Activated B cell treated with CpG ODN at 0.5 μM for 24 hours (primary cell): ENCODE measurements around the gene CD163. TPM values are rescaled to one million over a fixed set of nuclear protein-coding genes. Genes with fewer than 3 reads are reported as not detected.

Experiments
- ATAC-seq: fragments of 200-7000 bp; cut with Tn5 transposase; one replicate; pipeline ENCODE4 v1.10.0; 2021; ENCODE audit warnings: low read depth, mild to moderate bottlenecking, moderate library complexity
- CTCF ChIA-PET: fragments of 350-600 bp; sonication (Branson Sonifier 250); formaldehyde crosslinking; loops from one replicate; lab custom pipeline; 2021; ENCODE audit warnings: antibody characterized with exemption; lab: Charles Lee
- POLR2A ChIA-PET: fragments of 350-600 bp; sonication (Branson Sonifier 250); formaldehyde crosslinking; loops from one replicate; lab custom pipeline; 2021; ENCODE audit warnings: antibody characterized with exemption; lab: Charles Lee
- DNase-seq: peaks from one replicate; pipeline ENCODE4 v3.0.0; 2022
- H3K27ac Mint-ChIP-seq: one replicate; pipeline ENCODE4 v1.8.0; 2020; ENCODE audit warnings: mixed read lengths
- H3K27me3 Mint-ChIP-seq: one replicate; pipeline ENCODE4 v1.8.0; 2021; ENCODE audit warnings: mixed read lengths
- H3K36me3 Mint-ChIP-seq: one replicate; pipeline ENCODE4 v1.8.0; 2021; ENCODE audit warnings: low read depth, mixed read lengths
- H3K4me1 Mint-ChIP-seq: one replicate; pipeline ENCODE4 v1.8.0; 2021; ENCODE audit warnings: mixed read lengths
- H3K4me3 Mint-ChIP-seq: one replicate; pipeline ENCODE4 v1.8.0; 2020; ENCODE audit warnings: mild to moderate bottlenecking, mixed read lengths
- H3K9me3 Mint-ChIP-seq: one replicate; pipeline ENCODE4 v1.8.0; 2020; ENCODE audit warnings: mixed read lengths
- intact Hi-C: fragments of 100-400 bp; cut with micrococcal nuclease; formaldehyde crosslinking; loops from one replicate; pipeline ENCODE4 v1.15.1; 2024
- total RNA-seq: library from RNA; stranded (reverse); gene quantifications from 2 replicates; pipeline ENCODE4 v1.2.3, GENCODE V29; 2022
- TF ChIP-seq, protein P1 (sequence below): fragments of 200-600 bp; IDR thresholded peaks from one replicate; pipeline ENCODE4 v1.8.0; 2022; ENCODE audit warnings: antibody characterized with exemption, mild to moderate bottlenecking

Gene CD163
- total RNA-seq, 1 donor from 2014 or later, result 0.80 TPM

GRCh38 chr12:7451756-7452155, 51.8 kb downstream of the CD163 start:
- H3K27me3 Mint-ChIP-seq, result peaks cover 8% of the 10 kb centered on the region
- ATAC-seq, result no peak
- ChIA-PET CTCF (no interaction called here), POLR2A (no interaction called here)
- H3K4me1 Mint-ChIP-seq, result no peaks in the 10 kb centered on the region
- H3K9me3 Mint-ChIP-seq, result peaks cover 4% of the 10 kb centered on the region
- TF ChIP-seq, protein P1, sequence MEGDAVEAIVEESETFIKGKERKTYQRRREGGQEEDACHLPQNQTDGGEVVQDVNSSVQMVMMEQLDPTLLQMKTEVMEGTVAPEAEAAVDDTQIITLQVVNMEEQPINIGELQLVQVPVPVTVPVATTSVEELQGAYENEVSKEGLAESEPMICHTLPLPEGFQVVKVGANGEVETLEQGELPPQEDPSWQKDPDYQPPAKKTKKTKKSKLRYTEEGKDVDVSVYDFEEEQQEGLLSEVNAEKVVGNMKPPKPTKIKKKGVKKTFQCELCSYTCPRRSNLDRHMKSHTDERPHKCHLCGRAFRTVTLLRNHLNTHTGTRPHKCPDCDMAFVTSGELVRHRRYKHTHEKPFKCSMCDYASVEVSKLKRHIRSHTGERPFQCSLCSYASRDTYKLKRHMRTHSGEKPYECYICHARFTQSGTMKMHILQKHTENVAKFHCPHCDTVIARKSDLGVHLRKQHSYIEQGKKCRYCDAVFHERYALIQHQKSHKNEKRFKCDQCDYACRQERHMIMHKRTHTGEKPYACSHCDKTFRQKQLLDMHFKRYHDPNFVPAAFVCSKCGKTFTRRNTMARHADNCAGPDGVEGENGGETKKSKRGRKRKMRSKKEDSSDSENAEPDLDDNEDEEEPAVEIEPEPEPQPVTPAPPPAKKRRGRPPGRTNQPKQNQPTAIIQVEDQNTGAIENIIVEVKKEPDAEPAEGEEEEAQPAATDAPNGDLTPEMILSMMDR, result no peak
- H3K4me3 Mint-ChIP-seq, result no peak overlapping the region
- no peak overlapping the region for H3K27ac Mint-ChIP-seq
- DNase-seq, result no peak
- intact Hi-C loops, result no loop called here
- no peaks in the 10 kb centered on the region for H3K36me3 Mint-ChIP-seq

DNA sequence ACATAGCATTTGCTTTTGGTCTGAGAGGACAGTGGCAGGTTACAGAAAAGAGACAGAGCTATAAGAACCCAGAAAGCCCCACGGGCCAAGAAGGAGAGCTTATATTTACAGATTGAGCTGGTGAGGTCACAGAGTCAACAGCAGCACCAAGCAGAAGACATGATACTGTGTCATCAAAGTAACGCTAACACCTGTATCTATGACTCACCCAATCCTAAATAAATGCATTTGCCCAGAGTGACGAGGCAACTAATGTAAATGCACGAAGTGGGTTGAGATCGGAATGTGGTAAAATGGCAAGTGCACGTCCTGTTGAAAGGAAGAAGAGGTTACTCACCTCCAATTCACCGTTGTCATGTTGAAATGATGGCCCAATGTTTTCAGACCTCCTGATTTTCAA, 52.9 kb downstream of the CD163 start:
- intact Hi-C loops, result no loop called here
- Mint-ChIP-seq H3K4me3 (no peak overlapping the region), H3K27me3 (peaks cover 12% of the 10 kb centered on the region), H3K4me1 (no peaks in the 10 kb centered on the region), H3K36me3 (no peaks in the 10 kb centered on the region), H3K9me3 (peaks cover 4% of the 10 kb centered on the region), H3K27ac (no peak overlapping the region)
- TF ChIP-seq, protein P1, result no peak
- ChIA-PET POLR2A (no interaction called here), CTCF (no interaction called here)
- DNase-seq (no peak), ATAC-seq (no peak)

GRCh38 chr12:7448099-7448498, 55.5 kb downstream of the CD163 start:
- intact Hi-C loops, result no loop called here
- Mint-ChIP-seq H3K36me3 (no peaks in the 10 kb centered on the region), H3K27me3 (peaks cover 12% of the 10 kb centered on the region), H3K4me3 (no peak overlapping the region), H3K4me1 (no peaks in the 10 kb centered on the region), H3K27ac (no peak overlapping the region), H3K9me3 (no peaks in the 10 kb centered on the region)
- POLR2A ChIA-PET, result no interaction called here
- CTCF ChIA-PET, result no interaction called here
- no peak for DNase-seq
- ATAC-seq, result no peak
- TF ChIP-seq, protein P1, result no peak

GRCh38 chr12:7444537-7444936, 59.0 kb downstream of the CD163 start:
- DNase-seq (no peak), ATAC-seq (no peak)
- intact Hi-C loops, result no loop called here
- Mint-ChIP-seq H3K4me1 (no peaks in the 10 kb centered on the region), H3K27me3 (peaks cover 26% of the 10 kb centered on the region), H3K36me3 (no peaks in the 10 kb centered on the region), H3K4me3 (no peak overlapping the region), H3K9me3 (peaks cover 2% of the 10 kb centered on the region), H3K27ac (no peak overlapping the region)
- ChIA-PET CTCF (no interaction called here), POLR2A (no interaction called here)
- TF ChIP-seq, protein P1, result no peak

- ATAC-seq (no peak), DNase-seq (no peak)
- CTCF ChIA-PET, result no interaction called here
- no peaks in the 10 kb centered on the region for H3K4me1 Mint-ChIP-seq
- intact Hi-C loops, result no loop called here
- POLR2A ChIA-PET, result no interaction called here
- H3K27ac Mint-ChIP-seq, result no peak within 1 kb of the TSS
- H3K27me3 Mint-ChIP-seq, result peaks cover 31% of the 10 kb centered on the region
- TF ChIP-seq, protein P1, result no peak
- no peaks in the 10 kb centered on the region for H3K36me3 Mint-ChIP-seq
- peaks cover 3% of the 10 kb centered on the region for H3K9me3 Mint-ChIP-seq
- no peak within 1 kb of the TSS for H3K4me3 Mint-ChIP-seq
Observed at GRCh38 chr12:7444076-7444475, 59.5 kb downstream of the CD163 start, which contains the start of gene CD163L1. CD163L1 (minus strand) TSS chr12:7444153; CDS start chr12:7444127, 26 bp downstream.
